ENCODE results near the gene CBX5. TPM values are rescaled to one million over a fixed set of nuclear protein-coding genes. Genes with fewer than 3 reads are reported as not detected.

Gene CBX5
- total and polyA plus RNA-seq, 12 donors: 13.4 to 53.5 (median 49.1) TPM

GRCh38 chr12:54240971-54241588 is 38.8 kb downstream of the CBX5 start:
- peaks cover 0 to 27% (median 3%) of the 10 kb centered on the region in 9 donors for H3K4me1 ChIP-seq
- no peak overlapping the region for H3K27ac ChIP-seq
- H3K9me3 ChIP-seq: no peaks in the 10 kb centered on the region
- intact Hi-C loops (cut with DNase I): no loop called here
- no peak for TF ChIP-seq CTCF (IDR thresholded peaks at IDR 0.05)
- no peak for ATAC-seq
- WGBS, 2 donors: 96 to 97% methylated on average over 2 of the region's 2 CpGs
- DNase-seq: no peak
- no peaks in the 10 kb centered on the region for H3K27me3 ChIP-seq
- peaks cover 0 to 99% (median 41%) of the 10 kb centered on the region in 9 donors for H3K36me3 ChIP-seq
- no peak overlapping the region for H3K4me3 ChIP-seq

- no peak for TF ChIP-seq CTCF (IDR thresholded peaks at IDR 0.05)
- no peak overlapping the region for H3K4me3 ChIP-seq
- H3K27ac ChIP-seq: peak overlapping the region in 1 of 10 donors; percentile 35
- ATAC-seq: no peak
- H3K9me3 ChIP-seq: no peaks in the 10 kb centered on the region
- 81% methylated on average over 2 of the region's 2 CpGs for WGBS, 2 donors
- peaks cover 0 to 17% (median 3%) of the 10 kb centered on the region in 9 donors for H3K4me1 ChIP-seq
- no peaks in the 10 kb centered on the region for H3K27me3 ChIP-seq
- no peak for DNase-seq
- intact Hi-C loops (cut with DNase I): no loop called here
- H3K36me3 ChIP-seq: peaks cover 0 to 97% (median 39%) of the 10 kb centered on the region in 9 donors
These were observed 39.8 kb downstream of the CBX5 start for GRCh38 chr12:54240129-54240528.

GRCh38 chr12:54239620-54240019 is 40.3 kb downstream of the CBX5 start:
- no peak for TF ChIP-seq CTCF (IDR thresholded peaks at IDR 0.05)
- peaks cover 0 to 93% (median 36%) of the 10 kb centered on the region in 9 donors for H3K36me3 ChIP-seq
- no peak overlapping the region for H3K4me3 ChIP-seq
- no peak for ATAC-seq
- H3K27ac ChIP-seq: no peak overlapping the region
- intact Hi-C loops (cut with DNase I): no loop called here
- peaks cover 0 to 12% (median 0%) of the 10 kb centered on the region in 9 donors for H3K4me1 ChIP-seq
- H3K27me3 ChIP-seq: no peaks in the 10 kb centered on the region
- H3K9me3 ChIP-seq: no peaks in the 10 kb centered on the region
- no peak for DNase-seq

- DNase-seq (no peak), ATAC-seq (no peak)
- no peaks in the 10 kb centered on the region for H3K27me3 ChIP-seq
- no peak for TF ChIP-seq CTCF (IDR thresholded peaks at IDR 0.05)
- no peaks in the 10 kb centered on the region for H3K9me3 ChIP-seq
- no peak overlapping the region for H3K27ac ChIP-seq
- intact Hi-C loops (cut with DNase I): no loop called here
- WGBS, 2 donors: 85 to 88% methylated on average over 1 of the region's 1 CpG
- H3K36me3 ChIP-seq: peaks cover 0 to 82% (median 31%) of the 10 kb centered on the region in 9 donors
- no peak overlapping the region for H3K4me3 ChIP-seq
- H3K4me1 ChIP-seq: peaks cover 0 to 11% (median 0%) of the 10 kb centered on the region in 9 donors
These were observed 41.4 kb downstream of the CBX5 start for GRCh38 chr12:54238531-54238930.

Measured in heart right ventricle (tissue), 16 donors.